ENCODE results near the gene DISP2.

The DISP2 gene

GRCh38 chr15:40312370-40313158, 45.5 kb upstream of the DISP2 start:
- H3K4me3 Mint-ChIP-seq, result no peak overlapping the region
- peaks cover 13% of the 10 kb centered on the region for H3K4me1 Mint-ChIP-seq
- no peaks in the 10 kb centered on the region for H3K36me3 Mint-ChIP-seq (ENCODE audit: low read depth)
- no peaks in the 10 kb centered on the region for H3K9me3 Mint-ChIP-seq
- H3K27me3 Mint-ChIP-seq (ENCODE audit: low read depth), result peaks cover 73% of the 10 kb centered on the region
- no peak overlapping the region for H3K27ac Mint-ChIP-seq
- TF ChIP-seq, protein P1, sequence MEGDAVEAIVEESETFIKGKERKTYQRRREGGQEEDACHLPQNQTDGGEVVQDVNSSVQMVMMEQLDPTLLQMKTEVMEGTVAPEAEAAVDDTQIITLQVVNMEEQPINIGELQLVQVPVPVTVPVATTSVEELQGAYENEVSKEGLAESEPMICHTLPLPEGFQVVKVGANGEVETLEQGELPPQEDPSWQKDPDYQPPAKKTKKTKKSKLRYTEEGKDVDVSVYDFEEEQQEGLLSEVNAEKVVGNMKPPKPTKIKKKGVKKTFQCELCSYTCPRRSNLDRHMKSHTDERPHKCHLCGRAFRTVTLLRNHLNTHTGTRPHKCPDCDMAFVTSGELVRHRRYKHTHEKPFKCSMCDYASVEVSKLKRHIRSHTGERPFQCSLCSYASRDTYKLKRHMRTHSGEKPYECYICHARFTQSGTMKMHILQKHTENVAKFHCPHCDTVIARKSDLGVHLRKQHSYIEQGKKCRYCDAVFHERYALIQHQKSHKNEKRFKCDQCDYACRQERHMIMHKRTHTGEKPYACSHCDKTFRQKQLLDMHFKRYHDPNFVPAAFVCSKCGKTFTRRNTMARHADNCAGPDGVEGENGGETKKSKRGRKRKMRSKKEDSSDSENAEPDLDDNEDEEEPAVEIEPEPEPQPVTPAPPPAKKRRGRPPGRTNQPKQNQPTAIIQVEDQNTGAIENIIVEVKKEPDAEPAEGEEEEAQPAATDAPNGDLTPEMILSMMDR (IDR thresholded peaks at IDR 0.05; ENCODE audit: unreplicated experiment in 3 of 3), result no peak

DNA sequence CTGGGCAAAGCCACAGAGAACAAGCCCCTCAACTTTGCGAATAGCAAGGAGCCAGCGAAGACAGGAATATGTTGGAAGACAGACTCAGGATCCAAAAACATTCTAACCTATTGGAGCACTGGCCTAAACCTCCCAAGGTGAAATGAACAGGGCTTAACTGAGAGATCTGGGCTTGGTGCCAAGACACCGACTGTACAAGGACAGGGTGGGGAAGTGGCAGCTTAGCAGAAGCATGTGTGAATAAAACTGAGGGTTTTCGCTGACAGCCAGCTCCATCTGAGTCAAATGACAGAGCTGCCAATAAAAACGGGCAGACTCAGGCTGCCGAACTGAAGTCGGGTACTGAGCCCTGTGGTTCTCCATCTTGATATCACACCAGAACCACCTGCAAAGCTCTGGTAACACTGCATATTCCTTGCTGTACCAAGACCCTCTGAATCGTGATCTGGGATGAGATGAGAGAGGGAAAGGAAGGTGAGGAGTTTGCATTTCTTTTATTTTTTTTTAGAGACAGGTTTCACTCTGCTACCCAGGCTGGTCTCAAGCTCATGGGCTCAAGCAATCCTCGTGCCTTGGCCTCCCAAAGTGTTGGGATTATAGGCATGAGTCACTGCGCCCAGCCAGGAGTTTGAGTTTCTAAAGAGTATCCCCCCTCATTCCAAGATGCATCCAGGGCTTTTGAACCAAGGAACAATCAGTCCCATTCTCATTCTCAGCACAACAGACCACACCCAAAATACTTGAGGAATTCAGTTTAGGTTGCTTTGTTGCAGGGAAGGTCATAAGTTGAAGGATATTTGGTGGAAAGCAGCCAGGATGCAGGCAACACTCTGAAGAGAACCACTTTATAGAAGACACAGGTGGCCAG, 44.3 kb upstream of the DISP2 start:
- H3K36me3 Mint-ChIP-seq (ENCODE audit: low read depth), result no peaks in the 10 kb centered on the region
- no peak overlapping the region for H3K4me3 Mint-ChIP-seq

GRCh38 chr15:40314723-40315276, 43.2 kb upstream of the DISP2 start:
- no peak overlapping the region for H3K27ac Mint-ChIP-seq
- H3K4me1 Mint-ChIP-seq, result peaks cover 3% of the 10 kb centered on the region
- H3K36me3 Mint-ChIP-seq (ENCODE audit: low read depth), result no peaks in the 10 kb centered on the region
- no peak overlapping the region for H3K4me3 Mint-ChIP-seq
- peaks cover 74% of the 10 kb centered on the region for H3K27me3 Mint-ChIP-seq (ENCODE audit: low read depth)
- TF ChIP-seq, protein P1 (IDR thresholded peaks at IDR 0.05; ENCODE audit: unreplicated experiment in 3 of 3), result no peak
- no peaks in the 10 kb centered on the region for H3K9me3 Mint-ChIP-seq

More for the DNA sequence above, 44.3 kb upstream of the DISP2 start:
- Mint-ChIP-seq H3K9me3 (no peaks in the 10 kb centered on the region), H3K4me1 (peaks cover 13% of the 10 kb centered on the region), H3K27me3 (ENCODE audit: low read depth) (peaks cover 73% of the 10 kb centered on the region), H3K27ac (no peak overlapping the region)
- TF ChIP-seq, protein P1 (IDR thresholded peaks at IDR 0.05; ENCODE audit: unreplicated experiment in 3 of 3), result no peak

- TF ChIP-seq, protein P1 (IDR thresholded peaks at IDR 0.05; ENCODE audit: unreplicated experiment in 3 of 3), result no peak
- H3K4me3 Mint-ChIP-seq, result no peak overlapping the region
- no peaks in the 10 kb centered on the region for H3K36me3 Mint-ChIP-seq (ENCODE audit: low read depth)
- H3K9me3 Mint-ChIP-seq, result no peaks in the 10 kb centered on the region
- H3K27ac Mint-ChIP-seq, result no peak overlapping the region
- H3K27me3 Mint-ChIP-seq (ENCODE audit: low read depth), result peaks cover 63% of the 10 kb centered on the region
- peaks cover 7% of the 10 kb centered on the region for H3K4me1 Mint-ChIP-seq
Measured at GRCh38 chr15:40316931-40317330, 41.1 kb upstream of the DISP2 start.

GRCh38 chr15:40317580-40317979, 40.4 kb upstream of the DISP2 start:
- TF ChIP-seq, protein P1 (IDR thresholded peaks at IDR 0.05; ENCODE audit: unreplicated experiment in 3 of 3), result no peak
- Mint-ChIP-seq H3K27me3 (ENCODE audit: low read depth) (peaks cover 61% of the 10 kb centered on the region), H3K4me1 (peaks cover 13% of the 10 kb centered on the region), H3K36me3 (ENCODE audit: low read depth) (no peaks in the 10 kb centered on the region), H3K27ac (no peak overlapping the region), H3K4me3 (no peak overlapping the region), H3K9me3 (no peaks in the 10 kb centered on the region)
